HCT116 (cell line): Measurements from ENCODE around the gene TCEANC2.
"Not testable (repeated sequence)": the region's sequence is repeated elsewhere in the genome, so short reads cannot be mapped to it uniquely, and the experiment has no call there.

ENCODE experiments used
- CTCF ChIP-seq, 3 experiments: fragments of 200-600 bp in 1 of 3; sonication (generic) in 1 of 3; IDR thresholded peaks in 2 of 3; conservative IDR thresholded peaks in 1 of 3; 2 replicates each; pipeline ENCODE4 v1.5.1; 2012 to 2017; ENCODE audit warnings: low read depth in 2 of 3, low read length in 2 of 3, antibody characterized with exemption in 1 of 3, borderline replicate concordance in 1 of 3, control low read depth in 1 of 3, mild to moderate bottlenecking in 1 of 3, mixed read lengths in 1 of 3, mixed run types in 1 of 3, moderate library complexity in 1 of 3; ENCODE audit not compliant: insufficient read depth in 1 of 3
- POLR2A ChIP-seq: IDR thresholded peaks from 2 replicates; pipeline ENCODE4 v1.7.0; 2011; ENCODE audit warnings: borderline replicate concordance; ENCODE audit not compliant: insufficient read depth, insufficient read length; ENCODE audit errors: extremely low read depth
- REST ChIP-seq: IDR thresholded peaks from 2 replicates; pipeline ENCODE4 v1.6.1; 2012; ENCODE audit warnings: low read depth
- ZNF274 ChIP-seq: fragments of 200-500 bp; sonication (Bioruptor generic); IDR thresholded peaks from 2 replicates; pipeline ENCODE4 v1.6.1; 2014; ENCODE audit warnings: mild to moderate bottlenecking, low read depth, low read length, inconsistent platforms

GRCh38 chr1:54104613-54105012 lies 51.2 kb downstream of the TCEANC2 start:
- TF ChIP-seq REST; ZNF274; POLR2A; CTCF (IDR thresholded peaks at IDR 0.05 in 2 of 3, conservative IDR thresholded peaks at IDR 0.05 in 1 of 3; ENCODE audit: borderline replicate concordance in 1 of 3, insufficient read depth in 1 of 3, low read depth in 2 of 3, low read length in 2 of 3): not testable (repeated sequence)
